ENCODE data around the gene PPP3CA.
A peak's percentile ranks its signal among the peaks of the same experiment; 100 is the strongest.

PPP3CA gene

DNA sequence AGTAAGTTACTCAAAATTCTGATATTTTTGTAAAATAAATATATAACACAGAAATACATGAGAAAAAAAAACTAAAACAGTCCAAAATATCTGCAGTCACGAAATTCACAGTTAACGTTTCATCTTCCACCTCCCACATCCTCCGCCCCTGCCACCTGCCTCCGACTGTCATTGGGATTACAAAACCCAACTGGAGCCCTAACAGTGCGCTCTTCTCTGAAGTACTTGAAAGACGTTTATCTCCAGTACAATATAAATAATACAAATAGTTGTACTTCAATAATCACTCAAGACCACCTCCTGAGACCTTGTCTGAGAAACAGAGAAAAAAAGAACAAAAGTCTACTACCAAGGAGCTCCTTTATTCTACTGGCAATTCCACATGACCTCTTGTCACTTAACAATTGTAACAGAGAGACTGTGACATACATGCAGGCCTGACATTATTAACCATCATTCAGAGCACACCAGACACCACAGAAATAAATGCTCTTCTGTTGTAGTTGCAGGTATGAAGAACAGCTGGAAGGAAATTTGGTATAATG lies 280.6 kb downstream of the PPP3CA start:
- Mint-ChIP-seq H3K27ac (no peak overlapping the region), H3K27me3 (no peaks in the 10 kb centered on the region), H3K9me3 (ENCODE audit: low read depth) (no peaks in the 10 kb centered on the region), H3K4me1 (ENCODE audit: low read depth) (no peaks in the 10 kb centered on the region), H3K4me3 (no peak overlapping the region), H3K36me3 (peaks cover 24% of the 10 kb centered on the region)

DNA sequence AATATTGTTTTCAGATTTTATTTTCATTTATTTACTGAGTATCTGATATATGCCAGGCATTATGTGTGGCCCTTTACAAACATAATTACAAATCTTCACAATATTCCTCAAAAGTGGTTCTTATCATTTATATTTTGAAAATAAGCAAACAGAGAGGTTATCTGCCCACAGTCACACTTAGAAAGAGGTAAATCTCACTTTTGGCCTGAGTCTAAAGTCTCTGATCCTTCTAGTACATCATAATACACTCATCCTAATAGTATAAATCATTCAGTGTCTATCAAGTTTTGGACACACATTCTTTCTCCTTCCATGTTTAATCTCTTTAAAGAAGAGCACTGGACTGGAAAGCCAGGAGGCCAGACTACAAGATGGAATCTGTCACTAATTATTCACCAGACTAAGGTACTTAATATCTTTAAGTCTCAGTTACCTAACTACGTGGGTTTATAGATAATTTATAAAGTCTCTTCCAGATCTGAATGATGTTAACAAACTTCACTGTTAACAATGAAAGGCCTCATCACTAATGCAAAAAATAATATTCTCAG lies 281.3 kb downstream of the PPP3CA start:
- no peak overlapping the region for H3K4me3 Mint-ChIP-seq
- no peak overlapping the region for H3K27ac Mint-ChIP-seq
- H3K4me1 Mint-ChIP-seq (ENCODE audit: low read depth): no peaks in the 10 kb centered on the region
- H3K9me3 Mint-ChIP-seq (ENCODE audit: low read depth): no peaks in the 10 kb centered on the region
- no peaks in the 10 kb centered on the region for H3K27me3 Mint-ChIP-seq
- H3K36me3 Mint-ChIP-seq: peaks cover 24% of the 10 kb centered on the region

DNA sequence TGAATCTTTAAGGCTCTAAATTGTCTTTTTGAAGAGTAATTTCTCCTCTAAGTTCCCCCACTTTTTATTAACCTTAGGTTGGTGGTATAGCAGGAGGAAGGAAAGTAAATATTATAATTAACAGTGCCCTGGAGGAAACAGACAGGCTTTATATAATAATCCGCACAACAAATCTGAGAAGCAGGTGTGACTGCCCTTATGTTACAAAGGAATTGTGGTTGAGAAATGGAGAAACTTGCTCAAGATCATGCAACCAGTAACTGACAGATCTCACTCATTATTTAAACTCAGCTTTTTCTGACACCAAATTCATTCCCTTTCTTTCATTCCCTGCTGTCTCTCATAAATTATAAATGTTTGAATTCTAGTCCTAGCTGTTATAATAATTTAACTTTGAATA lies 282.0 kb downstream of the PPP3CA start:
- H3K27ac Mint-ChIP-seq: no peak overlapping the region
- no peak overlapping the region for H3K4me3 Mint-ChIP-seq
- peaks cover 24% of the 10 kb centered on the region for H3K36me3 Mint-ChIP-seq
- H3K9me3 Mint-ChIP-seq (ENCODE audit: low read depth): no peaks in the 10 kb centered on the region
- H3K27me3 Mint-ChIP-seq: no peaks in the 10 kb centered on the region
- no peaks in the 10 kb centered on the region for H3K4me1 Mint-ChIP-seq (ENCODE audit: low read depth)

DNA sequence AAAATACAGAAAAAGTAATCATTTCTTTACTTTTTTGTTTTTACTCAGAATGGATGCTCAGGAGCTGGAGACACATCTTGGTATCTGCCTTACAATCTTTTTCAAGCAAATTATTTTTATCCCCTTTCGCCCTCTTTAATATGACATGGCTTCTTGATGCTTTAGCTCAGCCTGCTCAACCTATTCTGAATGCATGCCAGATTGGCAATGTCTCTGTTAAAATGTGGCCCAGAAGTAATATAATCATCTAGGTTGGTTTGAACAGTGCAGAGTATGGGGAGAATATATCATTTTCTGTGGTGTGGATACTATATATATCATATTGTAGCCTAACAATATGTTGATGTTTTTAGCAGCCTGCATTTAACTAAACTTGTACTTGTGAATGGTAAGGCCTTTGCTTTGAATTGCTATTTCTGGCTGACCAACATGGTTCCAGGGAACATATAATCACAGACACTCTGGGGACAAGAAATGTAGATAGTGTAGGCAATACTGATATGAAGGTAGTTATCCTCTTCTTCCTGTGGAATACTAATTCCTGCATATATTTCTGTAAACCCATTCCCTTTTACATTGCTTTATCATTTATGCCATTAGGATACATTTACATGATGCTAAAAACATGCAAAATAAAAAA lies 282.7 kb downstream of the PPP3CA start:
- Mint-ChIP-seq H3K4me1 (ENCODE audit: low read depth) (no peaks in the 10 kb centered on the region), H3K4me3 (no peak overlapping the region), H3K27ac (no peak overlapping the region), H3K27me3 (no peaks in the 10 kb centered on the region), H3K9me3 (ENCODE audit: low read depth) (no peaks in the 10 kb centered on the region), H3K36me3 (peaks cover 22% of the 10 kb centered on the region)

DNA sequence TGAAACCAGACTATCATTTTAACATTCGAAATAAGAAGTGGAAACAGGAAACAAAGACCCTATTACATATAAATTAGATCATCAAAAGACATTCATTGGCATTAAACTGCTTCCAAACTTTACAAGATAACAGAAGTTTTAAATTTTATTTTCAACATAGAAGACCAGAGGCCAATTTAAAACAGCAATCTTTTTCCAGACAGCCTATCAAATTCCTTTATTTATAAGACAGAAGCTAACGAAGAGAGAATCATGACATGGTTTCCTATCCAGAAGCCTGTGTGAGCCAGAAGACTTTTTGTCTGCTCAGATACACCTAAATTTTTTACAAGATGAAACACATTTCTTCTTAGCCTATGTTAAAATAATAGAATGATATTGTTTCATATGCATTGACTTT lies 291.9 kb downstream of the PPP3CA start:
- H3K27ac Mint-ChIP-seq: no peak overlapping the region
- no peaks in the 10 kb centered on the region for H3K4me1 Mint-ChIP-seq (ENCODE audit: low read depth)
- no peak overlapping the region for H3K4me3 Mint-ChIP-seq
- peaks cover 6% of the 10 kb centered on the region for H3K36me3 Mint-ChIP-seq
- H3K27me3 Mint-ChIP-seq: no peaks in the 10 kb centered on the region
- no peaks in the 10 kb centered on the region for H3K9me3 Mint-ChIP-seq (ENCODE audit: low read depth)

DNA sequence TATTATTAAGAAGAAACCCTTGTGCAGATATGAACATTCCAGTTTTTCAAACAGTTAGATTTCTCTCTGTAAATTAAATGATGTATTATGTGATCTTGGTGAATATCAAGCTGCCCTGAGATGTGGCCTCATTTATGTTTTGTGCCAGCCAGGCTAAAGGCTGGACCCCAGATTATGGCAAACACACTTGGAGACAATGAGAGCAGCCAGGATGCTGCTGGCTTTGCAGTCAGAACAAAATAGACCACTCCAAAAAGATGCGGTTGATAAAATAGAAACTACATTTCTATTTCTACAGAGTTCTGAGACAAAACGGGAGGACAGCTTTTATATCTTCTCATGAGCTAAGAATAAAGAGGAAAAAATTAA lies 296.5 kb downstream of the PPP3CA start:
- no peaks in the 10 kb centered on the region for H3K4me1 Mint-ChIP-seq (ENCODE audit: low read depth)
- no peak overlapping the region for H3K27ac Mint-ChIP-seq
- no peak overlapping the region for H3K4me3 Mint-ChIP-seq

DNA sequence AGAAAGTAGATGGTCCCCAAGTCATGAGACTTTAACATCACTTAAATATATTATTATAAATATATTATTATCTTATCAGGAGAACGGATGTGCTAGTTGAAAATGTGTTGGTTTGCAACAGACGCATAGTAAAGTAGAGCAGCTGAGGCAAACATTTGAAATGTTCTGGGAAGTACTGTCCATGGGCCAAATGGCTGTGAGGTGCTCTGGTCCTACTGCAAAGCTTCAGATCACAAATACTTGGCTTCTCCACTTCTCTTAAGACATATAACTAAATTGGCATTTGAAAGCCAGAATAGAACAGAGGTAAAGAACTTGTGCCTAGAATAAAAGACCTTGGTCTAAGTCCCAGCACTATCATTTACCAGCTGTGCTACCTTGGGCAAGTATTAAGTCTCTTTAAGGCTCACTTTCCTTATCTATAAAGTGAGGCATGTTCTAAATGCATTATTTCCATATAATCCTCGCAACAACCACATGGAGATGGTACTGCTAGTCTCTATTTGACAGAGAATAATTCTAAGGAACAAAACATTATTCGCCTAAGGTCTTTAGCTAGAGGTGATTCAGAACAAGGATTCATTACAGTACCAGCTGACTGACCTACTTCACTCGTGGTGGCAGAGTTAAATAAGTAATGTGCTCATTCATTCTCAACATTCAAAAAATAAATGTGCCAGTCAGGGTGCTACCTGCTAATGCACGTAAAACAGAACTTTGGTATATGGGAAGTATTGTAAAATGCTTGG lies 297.1 kb downstream of the PPP3CA start:
- Mint-ChIP-seq H3K4me1 (ENCODE audit: low read depth) (no peaks in the 10 kb centered on the region), H3K4me3 (no peak overlapping the region), H3K27me3 (no peaks in the 10 kb centered on the region), H3K27ac (no peak overlapping the region), H3K36me3 (peaks cover 13% of the 10 kb centered on the region), H3K9me3 (ENCODE audit: low read depth) (no peaks in the 10 kb centered on the region)

More for the DNA sequence above, 296.5 kb downstream of the PPP3CA start:
- Mint-ChIP-seq H3K36me3 (peaks cover 9% of the 10 kb centered on the region), H3K9me3 (ENCODE audit: low read depth) (no peaks in the 10 kb centered on the region), H3K27me3 (no peaks in the 10 kb centered on the region)

DNA sequence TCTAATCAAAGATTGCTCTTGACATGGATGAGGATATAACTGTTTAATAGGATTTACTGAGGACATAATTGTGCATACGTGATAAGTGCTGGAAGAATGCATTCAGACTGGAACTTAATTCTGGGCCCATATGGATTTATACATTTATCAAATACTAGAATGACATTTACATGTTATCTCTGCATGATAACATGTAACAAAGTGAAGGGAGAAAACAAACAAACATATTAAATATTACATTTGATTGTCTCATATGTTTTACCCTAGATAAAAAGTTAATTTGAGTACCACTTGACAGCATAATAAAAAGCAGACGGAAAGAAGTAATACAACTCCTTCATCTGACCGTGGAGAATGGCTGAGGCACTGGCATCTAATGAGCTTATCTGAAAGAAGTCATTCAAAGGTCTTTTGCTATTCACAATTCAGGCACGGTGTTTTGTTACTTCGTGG lies 297.8 kb downstream of the PPP3CA start:
- H3K27me3 Mint-ChIP-seq: no peaks in the 10 kb centered on the region
- no peaks in the 10 kb centered on the region for H3K9me3 Mint-ChIP-seq (ENCODE audit: low read depth)
- H3K4me3 Mint-ChIP-seq: no peak overlapping the region
- peaks cover 17% of the 10 kb centered on the region for H3K36me3 Mint-ChIP-seq
- no peaks in the 10 kb centered on the region for H3K4me1 Mint-ChIP-seq (ENCODE audit: low read depth)
- H3K27ac Mint-ChIP-seq: no peak overlapping the region

DNA sequence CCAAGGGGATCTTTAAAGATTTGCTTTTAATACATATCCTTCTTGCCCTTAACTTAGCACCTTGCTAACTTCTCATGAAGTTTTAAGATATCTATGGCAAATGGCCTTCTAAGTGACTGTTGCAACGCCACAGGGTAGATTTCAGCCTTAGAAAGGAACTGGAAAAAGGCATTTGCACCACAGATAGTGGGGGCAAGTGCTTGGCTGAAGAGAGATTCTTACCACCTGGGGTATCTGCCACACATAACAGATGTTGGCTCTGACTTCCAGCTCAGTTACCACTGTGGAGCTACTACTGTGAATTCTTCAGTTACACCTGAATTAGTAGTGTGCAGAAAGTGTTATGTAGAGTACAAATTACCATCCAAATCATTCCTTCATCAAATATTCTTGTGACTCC lies 302.6 kb downstream of the PPP3CA start:
- H3K36me3 Mint-ChIP-seq: peaks cover 15% of the 10 kb centered on the region
- no peak overlapping the region for H3K4me3 Mint-ChIP-seq
- peaks cover 6% of the 10 kb centered on the region for H3K4me1 Mint-ChIP-seq (ENCODE audit: low read depth)
- no peaks in the 10 kb centered on the region for H3K9me3 Mint-ChIP-seq (ENCODE audit: low read depth)
- H3K27ac Mint-ChIP-seq: no peak overlapping the region
- H3K27me3 Mint-ChIP-seq: no peaks in the 10 kb centered on the region

DNA sequence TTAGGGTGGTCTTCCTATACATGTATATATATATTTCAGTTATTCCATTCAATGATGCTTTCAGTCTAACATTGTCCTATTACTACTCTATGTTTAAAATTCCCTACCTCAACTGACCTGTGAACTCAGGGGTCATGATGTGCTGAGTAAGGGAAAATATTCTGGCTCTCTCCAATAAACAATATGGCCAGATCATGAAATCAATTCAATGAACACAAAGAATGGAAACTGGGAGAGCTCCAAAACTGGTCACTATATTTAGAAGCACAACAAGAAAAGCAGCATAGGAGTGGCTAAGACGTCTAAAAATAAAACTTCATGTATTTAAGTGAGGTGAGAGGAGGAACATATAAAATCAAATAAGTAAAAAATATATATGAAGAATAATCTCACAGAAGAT lies 304.5 kb downstream of the PPP3CA start:
- Mint-ChIP-seq H3K27ac (no peak overlapping the region), H3K36me3 (peaks cover 8% of the 10 kb centered on the region), H3K9me3 (ENCODE audit: low read depth) (no peaks in the 10 kb centered on the region), H3K4me1 (ENCODE audit: low read depth) (peaks cover 22% of the 10 kb centered on the region), H3K27me3 (no peaks in the 10 kb centered on the region), H3K4me3 (no peak overlapping the region)

DNA sequence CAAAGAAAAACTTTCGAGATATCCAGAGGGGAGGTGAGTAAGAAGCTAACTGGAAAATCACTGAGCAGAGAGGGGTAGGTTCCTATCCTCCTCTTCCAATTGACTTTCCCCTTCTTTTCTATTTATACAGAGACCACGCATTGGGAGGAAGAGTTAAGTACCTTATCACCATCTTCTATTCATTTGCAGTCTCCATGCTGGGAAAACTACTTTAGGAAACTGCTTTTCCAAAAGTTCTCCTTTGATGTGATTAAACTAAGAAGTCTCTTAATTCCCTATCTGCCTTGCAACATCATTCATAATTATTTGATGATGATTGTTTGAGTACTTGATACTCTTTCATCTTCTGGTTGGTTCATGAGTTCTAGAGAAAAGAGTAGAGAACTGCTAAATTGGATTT lies 306.6 kb downstream of the PPP3CA start:
- H3K4me1 Mint-ChIP-seq (ENCODE audit: low read depth): peaks cover 25% of the 10 kb centered on the region
- H3K27ac Mint-ChIP-seq: no peak overlapping the region
- H3K4me3 Mint-ChIP-seq: no peak overlapping the region
- no peaks in the 10 kb centered on the region for H3K27me3 Mint-ChIP-seq
- H3K36me3 Mint-ChIP-seq: peaks cover 13% of the 10 kb centered on the region
- H3K9me3 Mint-ChIP-seq (ENCODE audit: low read depth): no peaks in the 10 kb centered on the region

DNA sequence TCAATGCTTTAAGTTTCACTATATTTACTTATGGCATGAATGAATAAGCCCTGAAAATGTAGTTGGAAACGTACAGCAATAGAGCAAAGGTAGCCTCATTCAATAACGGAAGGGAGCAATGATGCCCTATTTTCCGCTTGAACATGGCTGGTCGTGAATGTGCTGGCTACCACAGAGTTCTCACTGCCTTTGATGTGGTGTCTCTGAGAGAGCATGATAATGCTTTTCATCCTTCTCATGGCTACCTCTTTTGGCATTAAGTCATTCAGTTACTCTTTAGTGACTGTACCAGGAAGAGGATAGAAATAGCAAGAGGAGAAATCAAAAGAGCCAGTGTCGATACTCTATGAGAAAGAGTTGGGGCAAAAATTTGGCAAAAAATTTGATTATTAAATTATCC lies 308.0 kb downstream of the PPP3CA start:
- H3K27me3 Mint-ChIP-seq: no peaks in the 10 kb centered on the region
- peaks cover 5% of the 10 kb centered on the region for H3K36me3 Mint-ChIP-seq
- H3K9me3 Mint-ChIP-seq (ENCODE audit: low read depth): no peaks in the 10 kb centered on the region
- H3K4me1 Mint-ChIP-seq (ENCODE audit: low read depth): peaks cover 25% of the 10 kb centered on the region
- H3K27ac Mint-ChIP-seq: peak overlapping the region; percentile 87
- H3K4me3 Mint-ChIP-seq: peak overlapping the region; percentile 65

DNA sequence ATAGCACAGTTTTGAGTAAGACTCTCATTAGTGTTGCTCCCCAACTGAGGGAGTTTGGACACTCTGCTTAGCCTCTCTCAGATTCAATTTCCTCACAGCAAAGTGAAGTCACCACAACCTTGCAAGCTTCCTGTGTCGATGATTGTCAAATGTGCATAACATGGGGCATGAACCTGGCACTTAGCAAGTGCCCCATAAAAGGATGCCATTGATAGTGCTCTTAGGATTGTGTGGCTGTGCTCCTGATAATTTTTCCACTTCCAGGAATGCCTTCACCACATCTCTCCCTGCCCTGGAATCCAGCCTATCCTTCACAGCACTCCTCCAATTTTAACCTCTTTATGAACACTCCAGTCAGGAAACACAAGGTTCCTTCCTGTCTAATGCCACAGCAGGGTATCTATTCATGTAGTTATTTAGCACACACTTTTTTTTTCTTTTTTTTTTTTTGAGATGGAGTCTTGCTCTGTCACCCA lies 309.4 kb downstream of the PPP3CA start:
- peaks cover 25% of the 10 kb centered on the region for H3K4me1 Mint-ChIP-seq (ENCODE audit: low read depth)
- H3K27me3 Mint-ChIP-seq: no peaks in the 10 kb centered on the region
- H3K36me3 Mint-ChIP-seq: peaks cover 9% of the 10 kb centered on the region
- no peaks in the 10 kb centered on the region for H3K9me3 Mint-ChIP-seq (ENCODE audit: low read depth)
- H3K4me3 Mint-ChIP-seq: peak overlapping the region; percentile 5
- H3K27ac Mint-ChIP-seq: peak overlapping the region; percentile 38

DNA sequence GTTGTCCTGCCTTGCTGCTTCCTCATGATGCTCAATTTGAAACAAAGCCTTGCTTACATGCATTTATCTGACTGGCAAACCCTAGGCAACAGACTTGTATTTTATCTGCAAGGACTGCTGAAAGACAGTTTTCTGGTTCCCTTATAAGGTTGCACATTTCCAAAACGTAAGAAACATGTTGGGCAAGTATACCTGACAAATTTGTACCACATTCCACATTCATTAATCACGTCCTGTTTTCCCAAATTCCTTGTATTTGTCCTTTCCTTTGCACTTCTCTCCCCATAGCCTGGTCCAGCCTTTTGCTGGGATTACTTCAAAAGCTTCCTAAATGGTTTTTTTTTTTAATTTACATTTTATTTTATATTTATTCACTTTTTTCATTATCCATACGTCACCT lies 310.1 kb downstream of the PPP3CA start:
- no peak overlapping the region for H3K4me3 Mint-ChIP-seq
- H3K27ac Mint-ChIP-seq: no peak overlapping the region
- H3K36me3 Mint-ChIP-seq: peaks cover 9% of the 10 kb centered on the region
- H3K9me3 Mint-ChIP-seq (ENCODE audit: low read depth): no peaks in the 10 kb centered on the region
- H3K27me3 Mint-ChIP-seq: no peaks in the 10 kb centered on the region
- peaks cover 25% of the 10 kb centered on the region for H3K4me1 Mint-ChIP-seq (ENCODE audit: low read depth)

DNA sequence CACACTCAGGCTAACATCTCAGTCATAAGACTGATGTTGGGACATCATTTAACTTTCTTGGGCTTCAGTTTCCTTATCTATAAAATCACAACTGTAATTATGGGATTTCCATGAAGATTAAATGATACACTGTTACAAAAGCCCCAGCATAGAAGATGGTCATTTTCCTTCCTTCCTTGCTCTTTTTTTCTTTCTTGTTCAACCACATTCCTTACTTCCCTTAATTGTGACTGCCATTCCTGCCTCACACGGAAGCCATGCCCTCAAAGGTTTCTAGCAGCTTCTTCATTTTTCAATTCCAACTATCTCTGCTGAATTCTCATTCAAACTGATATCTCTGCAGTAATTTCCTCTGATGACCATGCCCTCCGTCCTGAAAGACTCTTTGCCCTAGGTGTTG lies 311.8 kb downstream of the PPP3CA start:
- Mint-ChIP-seq H3K27ac (no peak overlapping the region), H3K9me3 (ENCODE audit: low read depth) (no peaks in the 10 kb centered on the region), H3K4me1 (ENCODE audit: low read depth) (peaks cover 21% of the 10 kb centered on the region)

More for the DNA sequence above, 311.8 kb downstream of the PPP3CA start:
- Mint-ChIP-seq H3K4me3 (no peak overlapping the region), H3K27me3 (no peaks in the 10 kb centered on the region), H3K36me3 (peaks cover 19% of the 10 kb centered on the region)
